Liver (tissue), 9 donors: Measurements from ENCODE around the gene CCDC12. TPM values are rescaled to one million over a fixed set of nuclear protein-coding genes. Genes with fewer than 3 reads are reported as not detected.

Experiments
- DNase-seq: peaks from one replicate; pipeline ENCODE4 v3.0.0-alpha.2; 2017; ENCODE audit warnings: low spot score
- H3K27ac ChIP-seq, 2 donors: one replicate each; pipeline ENCODE4 v1.7.0; 2013; ENCODE audit warnings: inconsistent platforms in 2 of 2, low read length in 2 of 2, control low read depth in 1 of 2, low read depth in 1 of 2, mild to moderate bottlenecking in 1 of 2
- H3K27me3 ChIP-seq, 4 donors: one replicate each; pipeline versions ENCODE4 v1.6.1 to v1.7.0; 2013; ENCODE audit warnings: low read length in 3 of 4, inconsistent platforms in 1 of 4, mild to moderate bottlenecking in 1 of 4, moderate library complexity in 1 of 4; ENCODE audit not compliant: control insufficient read depth in 4 of 4, insufficient read depth in 4 of 4
- H3K36me3 ChIP-seq, 4 donors: one replicate each; pipeline versions ENCODE4 v1.6.1 to v1.7.0; 2013; ENCODE audit warnings: low read length in 3 of 4, mild to moderate bottlenecking in 3 of 4, low read depth in 1 of 4, moderate library complexity in 1 of 4; ENCODE audit not compliant: control insufficient read depth in 4 of 4, insufficient read depth in 3 of 4
- H3K4me1 ChIP-seq, 4 donors: one replicate each; pipeline versions ENCODE4 v1.6.1 to v1.7.0; 2013; ENCODE audit warnings: low read length in 3 of 4, mild to moderate bottlenecking in 3 of 4, moderate library complexity in 1 of 4; ENCODE audit not compliant: control insufficient read depth in 4 of 4, insufficient read depth in 4 of 4
- H3K4me3 ChIP-seq, 3 donors: one replicate each; pipeline versions ENCODE4 v1.6.1 to v1.7.0; 2013; ENCODE audit warnings: low read length in 3 of 3, control low read depth in 1 of 3, low read depth in 1 of 3, mild to moderate bottlenecking in 1 of 3
- H3K9ac ChIP-seq, 2 donors: one replicate each; pipeline ENCODE4 v1.7.0; 2013; ENCODE audit warnings: low read length in 2 of 2, mild to moderate bottlenecking in 2 of 2, moderate library complexity in 2 of 2, control low read depth in 1 of 2, low read depth in 1 of 2
- H3K9me3 ChIP-seq, 4 donors: one replicate each; pipeline versions ENCODE4 v1.6.1 to v1.7.0; 2013; ENCODE audit warnings: low read length in 3 of 4; ENCODE audit not compliant: control insufficient read depth in 4 of 4
- EGR1 ChIP-seq, 2 donors: IDR thresholded peaks; 2 replicates each; pipeline ENCODE4 v1.6.1; 2016 to 2018; ENCODE audit warnings: antibody characterized with exemption in 2 of 2, low read depth in 2 of 2
- FOXA1 ChIP-seq: IDR thresholded peaks from 2 replicates; pipeline ENCODE4 v1.6.1; 2016; ENCODE audit warnings: antibody characterized with exemption
- FOXA2 ChIP-seq: IDR thresholded peaks from 2 replicates; pipeline ENCODE4 v1.6.1; 2016; ENCODE audit warnings: antibody characterized with exemption
- GABPA ChIP-seq, 2 donors: IDR thresholded peaks in 1 of 2; conservative IDR thresholded peaks in 1 of 2; 2 replicates each; pipeline ENCODE4 v1.6.1; 2016; ENCODE audit warnings: antibody characterized with exemption in 2 of 2, mild to moderate bottlenecking in 1 of 2, moderate library complexity in 1 of 2
- HNF4A ChIP-seq, 2 donors: conservative IDR thresholded peaks; 2 replicates each; pipeline ENCODE4 v1.6.1; 2016; ENCODE audit warnings: antibody characterized with exemption in 2 of 2, mild to moderate bottlenecking in 2 of 2
- HNF4G ChIP-seq: IDR thresholded peaks from 2 replicates; pipeline ENCODE4 v1.6.1; 2016; ENCODE audit warnings: antibody characterized with exemption
- JUND ChIP-seq, 2 donors: IDR thresholded peaks; 2 replicates each; pipeline ENCODE4 v1.6.1; 2016; ENCODE audit warnings: antibody characterized with exemption in 2 of 2
- NR2F2 ChIP-seq: IDR thresholded peaks from 2 replicates; pipeline ENCODE4 v1.6.1; 2016; ENCODE audit warnings: antibody characterized with exemption
- RAD21 ChIP-seq, 2 donors: IDR thresholded peaks; 2 replicates each; pipeline ENCODE4 v1.6.1; 2016; ENCODE audit warnings: antibody characterized with exemption in 2 of 2, mild to moderate bottlenecking in 2 of 2
- RXRA ChIP-seq, 2 donors: IDR thresholded peaks; 2 replicates each; pipeline ENCODE4 v1.6.1; 2017 to 2018; ENCODE audit warnings: antibody characterized with exemption in 2 of 2, mild to moderate bottlenecking in 1 of 2
- SP1 ChIP-seq: IDR thresholded peaks from 2 replicates; pipeline ENCODE4 v1.6.1; 2018; ENCODE audit warnings: antibody characterized with exemption, mild to moderate bottlenecking
- TAF1 ChIP-seq: conservative IDR thresholded peaks from 2 replicates; pipeline ENCODE4 v1.6.1; 2016; ENCODE audit warnings: antibody characterized with exemption, mild to moderate bottlenecking
- YY1 ChIP-seq: IDR thresholded peaks from 2 replicates; pipeline ENCODE4 v1.6.1; 2016; ENCODE audit warnings: antibody characterized with exemption, mild to moderate bottlenecking
- WGBS: extraction: QIAGEN DNeasy Blood & Tissue Kit; methylation state at CpG from one replicate; pipeline ENCODE4 v1.1.7; 2013; 5-methylcytosine and 5-hydroxymethylcytosine counted together
- polyA plus RNA-seq, 2 donors: library from polyadenylated mRNA; stranded (reverse) in 1 of 2; unstranded in 1 of 2; fragments of 200-250 nt in 1 of 2; fragments of >200 nt in 1 of 2; fragmentation: Nextera tagmentation in 1 of 2; extraction: Ambion mirVana in 1 of 2; gene quantifications; one replicate each; pipeline versions ENCODE4 v1.2.1 to v1.2.3, GENCODE V29; 2013 to 2015
- total RNA-seq, 2 donors: library from RNA; depleted of rRNA; stranded (reverse); fragments of >200 nt; gene quantifications; one replicate each; pipeline ENCODE4 v1.2.3, GENCODE V29; 2014
- TF ChIP-seq, protein P1 (sequence below): IDR thresholded peaks from 2 replicates; pipeline ENCODE4 v1.6.1; 2016; ENCODE audit warnings: antibody characterized with exemption
- TF ChIP-seq, protein P2 (sequence below): IDR thresholded peaks from 2 replicates; pipeline ENCODE4 v1.6.1; 2016; ENCODE audit warnings: antibody characterized with exemption
- TF ChIP-seq, protein P3 (sequence below): IDR thresholded peaks from 2 replicates; pipeline ENCODE4 v1.6.1; 2016; ENCODE audit warnings: antibody characterized with exemption, mild to moderate bottlenecking
- TF ChIP-seq, protein P4 (sequence below): fragments of 150-350 bp; IDR thresholded peaks from 2 replicates; pipeline ENCODE4 v1.5.1; 2017; ENCODE audit warnings: improper control_type of control experiment, low read depth, low read length; ENCODE audit not compliant: missing input control
- TF ChIP-seq, protein P5 (sequence below): IDR thresholded peaks from 2 replicates; pipeline ENCODE4 v1.6.1; 2016; ENCODE audit warnings: antibody characterized with exemption
- donor health status: healthy.
- donor health status: healthy.
- donor health status: healthy.
- donor health status: healthy.
- donor health status: healthy.

Gene CCDC12
- total and polyA plus RNA-seq, 4 donors, result 8.5 to 35.1 (median 26.6) TPM

DNA sequence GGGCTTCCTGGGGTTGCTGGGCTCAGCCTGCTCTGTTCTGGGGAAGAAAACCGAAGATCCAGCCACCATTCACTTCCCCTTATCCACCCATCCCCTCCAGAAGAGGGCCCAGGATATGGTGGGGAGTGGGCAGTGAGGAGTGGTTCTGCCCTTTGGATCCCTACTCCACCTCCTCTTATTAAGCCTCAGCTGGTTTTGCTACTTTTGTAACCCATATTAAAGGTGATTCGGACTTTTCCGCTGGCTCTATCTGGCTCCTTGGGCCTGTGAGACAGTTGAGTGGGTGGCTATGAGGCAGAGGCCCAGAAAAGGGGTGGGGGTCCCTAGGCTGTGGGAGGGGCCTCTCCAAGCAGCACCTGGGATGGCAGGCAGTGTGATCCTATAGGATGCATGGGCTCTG lies 36.7 kb upstream of the CCDC12 start:
- Histone ChIP-seq H3K9me3 (no peaks in the 10 kb centered on the region), H3K27me3 (no peaks in the 10 kb centered on the region), H3K4me1 (peaks cover 1 to 39% (median 20%) of the 10 kb centered on the region in 4 donors), H3K4me3 (no peak overlapping the region), H3K36me3 (peaks cover 3 to 11% (median 3%) of the 10 kb centered on the region in 4 donors), H3K9ac (no peak overlapping the region), H3K27ac (no peak overlapping the region)
- DNase-seq, result no peak
- WGBS, result 97% methylated on average over 3 of the region's 3 CpGs
- no peak for TF ChIP-seq GABPA (IDR thresholded peaks at IDR 0.05 in 1 of 2, conservative IDR thresholded peaks at IDR 0.05 in 1 of 2)
- TF ChIP-seq, protein P1, sequence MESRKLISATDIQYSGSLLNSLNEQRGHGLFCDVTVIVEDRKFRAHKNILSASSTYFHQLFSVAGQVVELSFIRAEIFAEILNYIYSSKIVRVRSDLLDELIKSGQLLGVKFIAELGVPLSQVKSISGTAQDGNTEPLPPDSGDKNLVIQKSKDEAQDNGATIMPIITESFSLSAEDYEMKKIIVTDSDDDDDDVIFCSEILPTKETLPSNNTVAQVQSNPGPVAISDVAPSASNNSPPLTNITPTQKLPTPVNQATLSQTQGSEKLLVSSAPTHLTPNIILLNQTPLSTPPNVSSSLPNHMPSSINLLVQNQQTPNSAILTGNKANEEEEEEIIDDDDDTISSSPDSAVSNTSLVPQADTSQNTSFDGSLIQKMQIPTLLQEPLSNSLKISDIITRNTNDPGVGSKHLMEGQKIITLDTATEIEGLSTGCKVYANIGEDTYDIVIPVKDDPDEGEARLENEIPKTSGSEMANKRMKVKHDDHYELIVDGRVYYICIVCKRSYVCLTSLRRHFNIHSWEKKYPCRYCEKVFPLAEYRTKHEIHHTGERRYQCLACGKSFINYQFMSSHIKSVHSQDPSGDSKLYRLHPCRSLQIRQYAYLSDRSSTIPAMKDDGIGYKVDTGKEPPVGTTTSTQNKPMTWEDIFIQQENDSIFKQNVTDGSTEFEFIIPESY, result no peak
- no peak for TF ChIP-seq TAF1
- no peak for TF ChIP-seq RAD21 (IDR thresholded peaks at IDR 0.05)
- TF ChIP-seq SP1, result no peak
- TF ChIP-seq, protein P2, sequence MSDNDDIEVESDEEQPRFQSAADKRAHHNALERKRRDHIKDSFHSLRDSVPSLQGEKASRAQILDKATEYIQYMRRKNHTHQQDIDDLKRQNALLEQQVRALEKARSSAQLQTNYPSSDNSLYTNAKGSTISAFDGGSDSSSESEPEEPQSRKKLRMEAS, result no peak
- TF ChIP-seq EGR1 (IDR thresholded peaks at IDR 0.05; ENCODE audit: low read depth in 2 of 2), result no peak
- TF ChIP-seq, protein P3, sequence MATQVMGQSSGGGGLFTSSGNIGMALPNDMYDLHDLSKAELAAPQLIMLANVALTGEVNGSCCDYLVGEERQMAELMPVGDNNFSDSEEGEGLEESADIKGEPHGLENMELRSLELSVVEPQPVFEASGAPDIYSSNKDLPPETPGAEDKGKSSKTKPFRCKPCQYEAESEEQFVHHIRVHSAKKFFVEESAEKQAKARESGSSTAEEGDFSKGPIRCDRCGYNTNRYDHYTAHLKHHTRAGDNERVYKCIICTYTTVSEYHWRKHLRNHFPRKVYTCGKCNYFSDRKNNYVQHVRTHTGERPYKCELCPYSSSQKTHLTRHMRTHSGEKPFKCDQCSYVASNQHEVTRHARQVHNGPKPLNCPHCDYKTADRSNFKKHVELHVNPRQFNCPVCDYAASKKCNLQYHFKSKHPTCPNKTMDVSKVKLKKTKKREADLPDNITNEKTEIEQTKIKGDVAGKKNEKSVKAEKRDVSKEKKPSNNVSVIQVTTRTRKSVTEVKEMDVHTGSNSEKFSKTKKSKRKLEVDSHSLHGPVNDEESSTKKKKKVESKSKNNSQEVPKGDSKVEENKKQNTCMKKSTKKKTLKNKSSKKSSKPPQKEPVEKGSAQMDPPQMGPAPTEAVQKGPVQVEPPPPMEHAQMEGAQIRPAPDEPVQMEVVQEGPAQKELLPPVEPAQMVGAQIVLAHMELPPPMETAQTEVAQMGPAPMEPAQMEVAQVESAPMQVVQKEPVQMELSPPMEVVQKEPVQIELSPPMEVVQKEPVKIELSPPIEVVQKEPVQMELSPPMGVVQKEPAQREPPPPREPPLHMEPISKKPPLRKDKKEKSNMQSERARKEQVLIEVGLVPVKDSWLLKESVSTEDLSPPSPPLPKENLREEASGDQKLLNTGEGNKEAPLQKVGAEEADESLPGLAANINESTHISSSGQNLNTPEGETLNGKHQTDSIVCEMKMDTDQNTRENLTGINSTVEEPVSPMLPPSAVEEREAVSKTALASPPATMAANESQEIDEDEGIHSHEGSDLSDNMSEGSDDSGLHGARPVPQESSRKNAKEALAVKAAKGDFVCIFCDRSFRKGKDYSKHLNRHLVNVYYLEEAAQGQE, result no peak
- TF ChIP-seq HNF4A (conservative IDR thresholded peaks at IDR 0.05), result no peak
- TF ChIP-seq FOXA1, result no peak
- TF ChIP-seq YY1, result no peak
- no peak for TF ChIP-seq FOXA2
- no peak for TF ChIP-seq RXRA (IDR thresholded peaks at IDR 0.05)
- TF ChIP-seq JUND (IDR thresholded peaks at IDR 0.05), result no peak
- no peak for TF ChIP-seq HNF4G
- TF ChIP-seq, protein P4, sequence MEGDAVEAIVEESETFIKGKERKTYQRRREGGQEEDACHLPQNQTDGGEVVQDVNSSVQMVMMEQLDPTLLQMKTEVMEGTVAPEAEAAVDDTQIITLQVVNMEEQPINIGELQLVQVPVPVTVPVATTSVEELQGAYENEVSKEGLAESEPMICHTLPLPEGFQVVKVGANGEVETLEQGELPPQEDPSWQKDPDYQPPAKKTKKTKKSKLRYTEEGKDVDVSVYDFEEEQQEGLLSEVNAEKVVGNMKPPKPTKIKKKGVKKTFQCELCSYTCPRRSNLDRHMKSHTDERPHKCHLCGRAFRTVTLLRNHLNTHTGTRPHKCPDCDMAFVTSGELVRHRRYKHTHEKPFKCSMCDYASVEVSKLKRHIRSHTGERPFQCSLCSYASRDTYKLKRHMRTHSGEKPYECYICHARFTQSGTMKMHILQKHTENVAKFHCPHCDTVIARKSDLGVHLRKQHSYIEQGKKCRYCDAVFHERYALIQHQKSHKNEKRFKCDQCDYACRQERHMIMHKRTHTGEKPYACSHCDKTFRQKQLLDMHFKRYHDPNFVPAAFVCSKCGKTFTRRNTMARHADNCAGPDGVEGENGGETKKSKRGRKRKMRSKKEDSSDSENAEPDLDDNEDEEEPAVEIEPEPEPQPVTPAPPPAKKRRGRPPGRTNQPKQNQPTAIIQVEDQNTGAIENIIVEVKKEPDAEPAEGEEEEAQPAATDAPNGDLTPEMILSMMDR, result no peak
- no peak for TF ChIP-seq NR2F2
- TF ChIP-seq, protein P5, sequence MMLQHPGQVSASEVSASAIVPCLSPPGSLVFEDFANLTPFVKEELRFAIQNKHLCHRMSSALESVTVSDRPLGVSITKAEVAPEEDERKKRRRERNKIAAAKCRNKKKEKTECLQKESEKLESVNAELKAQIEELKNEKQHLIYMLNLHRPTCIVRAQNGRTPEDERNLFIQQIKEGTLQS, result no peak
